GM21447 (cell line): ENCODE results near the gene HSP90AA1.
"Not testable (repeated sequence)": the region's sequence is repeated elsewhere in the genome, so short reads cannot be mapped to it uniquely, and the experiment has no call there.

ENCODE experiments used
- ATAC-seq: cut with Tn5 transposase; IDR thresholded peaks from one replicate; pipeline ENCODE4 v1.9.1; 2021; ENCODE audit not compliant: unreplicated experiment

HSP90AA1 gene

DNA sequence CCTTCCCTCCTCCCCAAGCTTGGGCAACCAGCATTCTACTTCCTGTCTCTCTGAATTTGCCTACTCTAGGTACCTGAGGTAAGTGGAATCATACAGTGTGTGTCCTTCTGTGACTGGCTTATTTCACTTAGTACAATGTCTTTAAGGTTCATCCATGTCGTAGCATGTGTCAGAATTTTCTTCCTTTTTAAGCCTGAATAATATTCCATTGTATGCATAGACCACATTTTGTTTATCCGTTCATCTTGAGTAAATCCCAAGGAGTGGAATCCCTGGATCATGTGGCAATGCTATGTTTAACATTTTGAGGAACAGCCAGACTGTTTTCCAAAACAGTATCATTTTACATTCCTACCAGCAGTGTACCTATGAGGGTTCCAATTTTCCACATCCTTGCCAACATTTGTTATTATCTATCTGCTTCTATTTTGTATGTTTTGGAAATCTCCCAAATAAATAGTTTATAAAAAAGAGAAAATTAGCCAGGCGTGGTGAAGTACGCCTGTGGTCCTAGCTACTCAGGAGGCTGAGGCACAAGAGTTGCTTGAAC, 12.4 kb downstream of the HSP90AA1 start:
- ATAC-seq = no peak

DNA sequence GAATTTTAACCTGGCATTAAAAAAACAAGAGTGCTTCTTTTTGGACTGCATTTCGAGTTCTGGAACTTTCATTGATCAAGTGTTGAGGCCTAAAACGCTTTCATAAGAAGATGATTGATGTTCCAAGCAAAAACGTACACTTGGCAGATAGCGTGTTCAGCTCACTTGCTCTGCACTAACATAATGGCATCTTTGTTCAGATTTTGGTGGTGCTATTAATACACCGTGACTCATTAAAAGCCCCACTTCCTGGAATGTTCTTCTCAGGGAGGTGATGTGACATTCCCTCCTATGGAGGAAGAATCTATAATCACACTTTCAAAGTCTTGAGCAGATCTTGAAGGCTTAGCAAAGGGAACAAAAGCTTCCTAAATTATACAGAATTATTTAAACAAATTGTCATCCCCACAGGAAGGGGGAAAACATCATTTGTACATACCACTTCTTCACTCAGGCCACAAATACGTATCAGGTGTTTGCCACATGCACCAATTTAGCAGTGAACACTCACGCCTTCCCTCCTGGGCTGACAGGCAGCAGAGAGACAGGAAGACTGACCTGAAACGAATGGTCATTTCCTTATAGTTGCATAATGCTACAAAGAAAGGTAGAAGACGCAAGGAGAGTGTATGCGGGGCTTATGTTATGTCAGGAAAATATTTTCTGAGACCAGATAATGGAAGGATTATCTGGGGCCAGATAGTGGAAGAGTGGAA, 15.4 kb downstream of the HSP90AA1 start:
- no peak for ATAC-seq

DNA sequence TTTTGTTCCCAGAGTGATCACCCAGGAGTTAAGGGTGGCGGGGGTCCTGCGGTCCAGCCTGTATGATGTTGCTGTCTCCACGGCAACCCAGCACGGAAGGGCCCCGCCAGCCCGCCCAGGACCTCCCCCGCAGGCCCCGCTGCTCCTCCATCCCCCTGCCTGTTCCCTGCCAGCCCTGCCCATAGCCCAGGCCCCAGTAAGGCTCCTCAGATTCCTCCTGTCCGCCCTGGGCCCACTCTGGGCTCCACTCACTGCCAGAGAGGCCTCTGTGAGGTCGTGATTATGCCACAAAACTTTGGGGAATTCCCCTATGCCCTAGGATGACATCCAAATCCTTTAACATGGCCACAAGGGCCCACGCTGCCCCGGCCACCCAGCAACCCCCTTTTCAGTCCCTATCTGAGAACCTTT, 20.8 kb downstream of the HSP90AA1 start:
- ATAC-seq = no peak

DNA sequence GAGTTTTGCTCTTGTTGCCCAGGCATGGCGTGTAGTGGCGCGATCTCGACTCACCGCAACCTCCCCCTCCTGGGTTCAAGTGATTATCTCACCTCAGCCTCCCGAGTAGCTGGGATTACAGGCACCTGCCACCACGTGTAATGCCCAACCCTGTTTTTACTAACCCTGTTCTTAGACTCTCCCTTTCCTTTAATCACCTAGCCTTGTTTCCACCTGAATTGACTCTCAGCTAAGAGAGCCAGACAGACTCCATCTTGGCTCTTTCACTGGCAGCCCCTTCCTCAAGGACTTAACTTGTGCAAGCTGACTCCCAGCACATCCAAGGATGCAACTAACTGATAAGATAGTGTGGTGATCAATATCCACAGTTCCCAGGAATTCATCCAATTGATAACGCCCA, 22.3 kb downstream of the HSP90AA1 start:
- ATAC-seq = not testable (repeated sequence)

DNA sequence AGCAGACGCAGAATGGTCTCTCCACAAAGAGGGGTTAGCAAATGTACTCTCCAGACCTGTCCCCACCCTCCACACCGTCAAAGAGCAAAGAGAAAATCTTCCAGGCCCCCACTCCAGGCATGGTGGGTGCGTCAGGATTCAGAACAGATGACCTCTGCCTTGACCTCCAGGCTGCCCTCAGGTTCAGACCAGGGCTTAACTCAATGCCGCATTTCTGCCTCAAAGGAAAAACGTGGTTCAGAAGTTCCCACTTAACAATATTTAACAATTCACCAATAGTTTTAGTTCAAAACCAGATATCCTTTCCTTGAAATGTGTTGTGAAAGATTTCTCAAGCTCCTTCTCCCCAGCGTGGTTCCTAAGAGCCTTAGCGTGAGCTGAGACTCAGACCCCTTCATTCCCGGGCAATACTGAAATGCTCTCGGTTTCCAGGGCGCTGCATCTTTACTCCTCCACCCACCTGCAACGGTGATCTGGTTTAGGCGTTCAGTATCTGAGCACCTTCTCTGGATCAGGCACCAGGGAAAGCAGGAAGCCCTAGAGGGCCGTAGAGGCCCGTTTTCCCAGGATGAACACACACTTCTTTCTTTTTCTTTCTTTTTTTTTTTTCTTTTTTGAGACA, 22.9 kb downstream of the HSP90AA1 start:
- ATAC-seq = no peak

DNA sequence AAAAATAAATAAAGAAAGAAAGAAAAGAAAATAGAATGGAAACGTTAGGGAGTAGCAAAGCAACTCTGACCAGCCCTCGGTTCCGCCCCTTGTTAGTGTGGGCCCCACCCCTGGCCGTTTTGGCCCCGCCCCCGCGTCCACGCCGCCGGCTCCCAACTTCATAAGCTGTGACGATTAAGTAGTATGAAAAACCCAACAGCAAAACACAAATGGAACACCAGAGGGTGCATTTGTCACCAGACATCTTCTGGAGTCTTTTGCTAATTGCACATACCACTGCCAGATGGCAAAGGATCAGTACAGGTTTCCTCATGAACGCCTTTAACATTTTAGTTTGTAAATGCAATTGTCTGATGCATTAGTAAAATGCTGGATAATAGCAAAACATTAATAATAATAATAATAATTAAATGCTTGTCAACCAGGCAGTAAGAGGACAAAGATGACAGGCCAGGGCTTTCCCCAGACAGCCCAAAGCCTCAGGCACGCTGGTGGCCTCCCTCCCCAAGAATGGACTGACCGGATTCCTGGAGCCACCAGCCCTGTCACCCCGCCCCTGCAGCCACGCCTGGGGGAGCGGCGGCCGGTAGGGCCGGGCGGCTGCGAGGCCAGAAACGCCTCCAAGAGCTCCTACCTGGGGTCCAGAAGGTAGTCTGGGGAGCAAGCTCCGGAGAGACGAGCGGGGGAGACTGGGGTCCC, 23.6 kb downstream of the HSP90AA1 start:
- no peak for ATAC-seq

DNA sequence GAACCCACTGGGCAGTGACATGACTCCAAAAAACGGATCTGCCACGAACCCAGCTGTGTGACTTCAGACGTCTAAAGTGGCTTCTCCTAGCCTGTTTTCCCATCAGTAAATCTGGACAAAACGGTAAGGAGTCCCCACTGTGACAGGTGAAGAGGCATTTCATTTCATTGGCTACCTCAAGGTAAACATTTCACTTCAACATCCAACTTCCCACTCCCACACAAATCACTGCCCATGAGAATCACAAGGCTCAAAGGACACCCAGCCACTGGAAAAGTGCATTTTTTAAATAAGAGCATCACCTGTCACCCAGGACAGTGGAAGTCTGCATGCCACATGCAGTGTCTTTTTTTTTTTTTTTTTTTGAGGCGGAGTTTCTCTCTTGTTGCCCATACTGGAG, 27.9 kb downstream of the HSP90AA1 start:
- no peak for ATAC-seq

DNA sequence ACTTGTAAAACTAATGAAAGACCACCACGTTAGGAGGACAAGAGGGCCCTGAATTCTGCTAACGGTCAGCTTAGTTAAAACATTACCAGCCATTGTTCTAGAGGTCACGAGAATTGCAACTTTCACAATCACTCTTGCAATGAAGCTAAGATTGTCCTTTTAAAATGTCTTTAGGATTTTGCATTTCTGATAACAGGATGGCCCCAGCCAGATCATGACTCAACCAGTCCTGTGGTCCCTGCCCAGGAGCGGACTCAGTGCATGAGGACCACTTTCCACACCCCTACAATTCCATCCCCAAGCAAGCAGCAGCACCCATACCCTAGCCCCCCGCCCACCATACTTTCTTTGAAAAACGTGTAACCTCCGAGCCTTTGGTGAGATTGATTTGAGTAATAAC, 28.7 kb downstream of the HSP90AA1 start:
- ATAC-seq = no peak

DNA sequence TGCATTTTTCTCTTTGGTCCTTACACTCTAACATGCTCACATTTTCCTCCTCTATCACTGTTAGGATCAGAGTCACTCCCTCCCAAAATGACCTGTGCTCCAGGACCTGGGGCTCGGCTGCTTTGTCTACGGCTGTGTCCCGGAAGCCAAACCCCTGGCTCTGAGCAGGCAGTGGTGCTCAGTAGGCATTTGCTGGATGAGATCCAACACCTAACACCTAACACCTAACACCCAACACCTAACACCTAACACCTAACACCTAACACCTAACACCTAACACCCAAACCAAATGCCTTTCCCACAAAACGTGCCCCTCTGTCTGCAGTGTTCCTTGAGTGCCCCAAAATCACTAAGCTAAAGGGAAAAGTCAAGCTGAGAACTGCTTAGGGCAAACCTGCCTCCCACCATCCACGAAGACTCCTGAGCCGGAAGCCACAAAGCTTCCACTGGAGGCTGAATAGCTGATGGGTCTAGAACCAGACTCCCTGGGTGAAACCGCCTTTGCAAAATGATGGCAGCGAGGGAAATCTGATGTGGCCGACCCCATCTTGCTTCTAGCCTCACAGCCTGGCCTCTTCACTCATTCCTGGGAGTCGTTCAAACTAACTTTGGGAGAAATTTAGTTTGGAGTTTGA, 29.2 kb downstream of the HSP90AA1 start:
- no peak for ATAC-seq

DNA sequence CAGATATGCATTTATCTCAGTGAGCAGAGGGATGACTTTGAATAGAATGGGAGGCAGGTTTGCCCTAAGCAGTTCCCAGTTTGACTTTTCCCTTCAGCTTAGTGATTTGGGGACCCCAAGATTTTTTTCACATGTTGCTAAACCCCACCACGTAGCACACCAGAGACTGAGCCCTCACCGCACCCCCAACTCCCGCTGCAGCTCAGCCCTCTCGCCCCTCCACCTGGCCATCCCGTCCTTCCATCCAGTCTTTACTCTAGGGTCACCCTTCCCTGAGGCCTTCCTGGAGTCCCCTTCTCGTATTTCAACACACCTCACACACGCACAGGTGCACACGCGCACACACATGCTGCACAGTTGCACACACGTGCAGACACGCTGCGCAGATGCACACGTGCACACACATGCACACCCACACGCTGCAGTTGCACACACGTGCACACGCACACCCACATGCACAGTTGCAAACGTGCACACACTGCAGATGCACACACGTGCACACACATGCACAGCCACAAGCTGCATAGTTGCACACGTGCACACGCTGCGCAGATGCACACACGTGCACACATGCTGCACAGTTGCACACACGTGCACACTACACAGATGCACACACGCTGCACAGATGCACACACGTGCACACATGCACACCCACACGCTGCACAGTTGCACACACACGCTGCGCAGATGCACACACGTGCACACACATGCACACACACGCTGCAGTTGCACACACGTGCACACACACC, 30.0 kb downstream of the HSP90AA1 start:
- no peak for ATAC-seq

DNA sequence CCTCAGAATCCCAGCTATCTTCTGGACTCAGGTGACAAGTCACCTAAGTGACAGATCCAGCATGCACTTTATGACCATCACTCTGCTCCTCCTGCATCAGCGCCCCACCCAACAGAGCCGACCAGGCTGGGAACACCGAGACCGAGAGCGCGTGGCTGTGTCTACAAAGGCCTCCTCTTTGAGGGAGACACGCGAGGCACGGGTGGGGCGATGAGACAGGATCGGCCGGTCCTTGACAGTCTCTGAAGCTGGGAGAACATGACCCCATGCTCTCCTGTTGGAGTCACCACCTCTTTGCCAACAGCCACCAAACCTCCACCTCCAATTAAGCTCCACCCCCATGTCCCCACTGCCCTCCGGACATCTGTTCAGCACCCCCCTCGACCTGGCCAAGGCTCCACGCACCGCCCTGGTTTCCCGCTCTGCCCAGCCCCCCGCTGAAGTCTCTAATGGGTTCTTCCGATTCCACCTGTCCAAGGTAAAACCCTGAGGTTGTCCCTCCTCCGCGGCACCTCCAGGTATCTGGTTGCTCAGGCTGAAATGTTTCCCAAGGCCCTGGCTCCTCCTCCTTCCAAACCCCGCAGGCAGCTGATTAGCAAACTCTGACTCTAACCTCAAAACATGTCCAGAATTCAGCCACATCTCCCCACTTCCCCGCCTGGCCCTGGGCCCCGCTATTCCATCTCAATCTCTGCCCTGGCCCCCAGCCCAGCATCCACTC, 31.5 kb downstream of the HSP90AA1 start:
- no peak for ATAC-seq

DNA sequence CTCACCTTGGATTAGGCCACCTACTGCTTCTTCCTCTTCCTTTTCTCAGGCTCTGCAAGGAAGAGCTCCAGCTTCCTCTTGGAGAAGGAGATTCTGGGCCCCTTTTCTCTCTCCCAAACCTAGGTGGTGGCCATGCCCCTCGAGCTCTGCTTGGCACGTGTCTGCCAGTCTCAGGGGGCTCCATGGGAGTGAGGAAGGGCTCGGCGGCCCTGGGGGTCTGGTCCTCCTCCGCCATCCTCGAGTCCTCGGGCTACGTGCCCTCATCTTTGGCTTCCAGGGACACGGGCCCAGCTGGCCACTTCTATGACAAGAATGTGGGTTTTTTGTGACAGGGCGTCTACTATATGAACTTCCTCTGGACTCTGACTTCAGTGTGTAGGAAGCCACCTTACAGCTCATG, 34.3 kb downstream of the HSP90AA1 start:
- ATAC-seq = no peak

DNA sequence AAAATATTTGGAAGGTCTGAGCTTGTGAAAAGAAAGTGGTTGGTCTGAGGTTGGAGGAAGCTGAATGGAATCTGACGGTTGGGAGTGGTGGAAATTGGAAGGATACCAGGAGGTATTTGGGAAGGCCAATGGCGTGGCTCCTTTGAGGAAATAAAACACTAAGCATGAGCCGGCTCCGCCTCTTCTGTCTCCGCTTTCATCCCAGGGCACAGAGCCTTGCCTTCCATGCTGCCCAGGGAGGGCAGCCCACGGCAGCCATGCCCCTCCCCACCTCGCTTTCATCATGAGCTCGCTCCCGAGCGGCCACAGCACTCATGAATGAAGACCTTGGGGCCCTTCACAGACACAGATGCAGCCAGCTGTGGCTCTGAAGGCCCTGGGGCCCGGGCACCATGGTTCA, 36.2 kb downstream of the HSP90AA1 start:
- no peak for ATAC-seq

DNA sequence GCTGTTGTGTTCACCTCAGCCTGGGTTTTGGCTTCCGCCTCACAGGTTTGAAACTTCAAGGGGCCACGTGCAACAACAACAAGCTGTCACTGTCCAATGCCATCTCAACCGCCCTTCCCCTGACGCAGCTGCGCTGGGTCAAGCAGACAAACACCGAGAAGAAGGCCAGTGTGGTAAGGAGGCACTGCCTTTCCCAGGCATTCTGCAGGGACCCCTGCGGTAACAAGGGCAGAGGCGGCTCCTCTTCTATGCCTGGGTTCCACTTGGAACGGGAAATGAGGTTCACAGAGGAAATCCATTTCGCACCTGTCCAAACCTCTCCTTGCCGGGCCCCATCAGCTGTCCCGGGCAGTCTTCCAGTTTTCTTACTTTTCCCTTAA, 36.8 kb downstream of the HSP90AA1 start:
- no peak for ATAC-seq

DNA sequence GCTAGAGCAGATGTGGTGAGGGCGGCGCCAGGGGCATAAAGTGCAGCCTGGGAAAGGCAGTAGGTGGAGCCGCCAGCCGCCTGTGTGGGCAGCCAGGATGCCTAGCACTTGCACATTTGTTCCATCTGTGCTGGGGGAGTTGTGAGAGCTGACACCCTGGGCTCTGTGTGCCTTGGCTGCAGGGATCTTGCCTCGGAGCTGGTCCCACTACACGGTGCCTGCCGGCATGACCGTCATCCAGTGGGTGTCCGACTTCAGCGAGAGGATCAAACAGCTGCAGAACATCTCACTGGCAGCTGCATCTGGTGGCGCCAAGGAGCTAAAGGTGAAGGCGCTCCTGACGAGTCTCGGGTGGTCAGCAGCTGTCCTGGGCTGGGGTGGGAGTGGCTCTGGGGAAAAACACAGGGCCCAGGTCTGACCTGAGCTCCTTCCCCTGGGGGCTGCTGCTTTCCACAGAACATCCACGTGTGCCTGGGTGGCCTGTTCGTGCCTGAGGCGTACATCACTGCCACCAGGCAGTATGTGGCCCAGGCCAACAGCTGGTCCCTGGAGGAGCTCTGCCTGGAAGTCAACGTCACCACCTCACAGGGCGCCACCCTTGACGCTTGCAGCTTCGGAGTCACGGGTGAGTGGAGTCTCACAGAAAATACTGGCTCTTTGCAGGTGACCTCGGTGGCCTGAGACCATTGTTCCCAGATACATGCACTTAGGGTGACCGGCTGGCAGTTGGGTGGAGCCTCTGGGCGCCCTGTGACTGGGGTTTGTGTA, 37.4 kb downstream of the HSP90AA1 start:
- ATAC-seq = no peak

DNA sequence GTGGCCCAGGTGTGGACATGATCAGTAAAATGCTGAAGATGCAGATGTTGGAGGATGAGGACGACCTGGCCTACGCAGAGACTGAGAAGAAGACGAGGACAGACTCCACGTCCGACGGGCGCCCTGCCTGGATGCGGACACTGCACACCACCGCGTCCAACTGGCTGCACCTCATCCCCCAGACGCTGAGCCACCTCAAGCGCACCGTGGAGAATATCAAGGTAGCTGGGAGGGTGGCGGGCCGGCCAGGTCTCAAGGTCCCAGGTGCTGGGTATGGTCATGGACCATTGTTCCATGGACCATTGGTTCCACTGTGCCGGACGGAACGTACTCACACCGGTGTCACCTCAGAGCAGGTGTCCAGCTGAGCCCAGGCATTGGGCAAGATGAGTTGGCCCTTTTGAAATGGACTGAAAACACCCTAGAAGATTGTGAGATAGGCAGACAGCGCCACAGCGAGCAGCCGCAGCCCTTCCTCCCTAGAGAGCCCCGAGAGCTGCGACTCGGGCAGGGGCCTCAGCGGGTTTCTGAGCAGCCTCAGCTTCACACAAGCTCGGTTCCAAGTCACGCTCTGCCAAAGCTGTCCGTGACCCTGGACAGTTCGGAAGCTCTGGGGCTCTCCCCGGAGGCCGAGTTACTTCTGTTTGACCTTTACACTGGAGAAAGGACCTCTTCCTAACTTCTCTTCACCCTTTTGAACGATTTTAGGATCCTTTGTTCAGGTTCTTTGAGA, 38.9 kb downstream of the HSP90AA1 start:
- ATAC-seq = no peak

DNA sequence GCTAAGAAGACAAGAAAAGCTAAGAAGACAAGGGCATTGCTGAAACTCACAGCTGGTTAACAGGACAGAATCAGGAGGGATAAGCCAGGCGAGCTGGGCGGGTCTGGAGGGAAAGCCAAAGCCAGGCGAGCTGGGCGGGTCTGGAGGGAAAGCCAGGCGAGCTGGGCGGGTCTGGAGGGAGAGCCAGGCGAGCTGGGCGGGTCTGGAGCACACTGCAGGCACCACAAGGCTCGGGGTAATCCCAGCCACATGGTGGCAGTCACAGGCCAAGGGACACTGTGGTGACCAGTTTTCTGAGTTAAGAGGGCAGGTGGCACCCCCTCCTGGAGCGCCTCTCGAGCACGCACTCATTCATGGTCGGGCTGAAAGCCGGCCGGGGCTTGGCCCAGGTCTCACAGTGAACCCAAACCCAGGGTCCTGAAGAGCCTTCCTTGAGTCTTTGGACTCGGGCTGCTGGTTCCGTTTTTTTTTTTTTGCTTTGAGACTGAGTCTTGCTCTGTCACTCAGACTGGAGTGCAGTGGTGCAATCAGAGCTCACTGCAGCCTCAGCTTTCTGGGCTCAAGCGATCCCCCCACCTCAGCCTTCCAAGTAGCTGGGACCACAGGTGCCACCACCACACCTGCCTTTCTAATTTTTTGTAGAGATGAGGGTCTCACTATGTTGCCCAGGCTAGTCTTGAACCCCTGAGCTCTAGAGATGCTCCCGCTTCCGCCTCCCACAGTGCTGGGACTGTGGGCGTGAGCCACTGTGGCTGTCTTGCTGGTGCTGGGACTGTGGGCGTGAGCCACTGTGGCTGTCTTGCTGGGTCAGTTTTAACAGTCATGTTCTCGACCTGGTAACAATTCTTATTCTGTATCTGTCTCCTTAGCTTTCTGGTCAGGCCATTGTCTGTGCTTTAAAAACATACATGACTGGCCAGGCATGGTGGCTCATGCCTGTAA, 40.2 kb downstream of the HSP90AA1 start:
- ATAC-seq = no peak

DNA sequence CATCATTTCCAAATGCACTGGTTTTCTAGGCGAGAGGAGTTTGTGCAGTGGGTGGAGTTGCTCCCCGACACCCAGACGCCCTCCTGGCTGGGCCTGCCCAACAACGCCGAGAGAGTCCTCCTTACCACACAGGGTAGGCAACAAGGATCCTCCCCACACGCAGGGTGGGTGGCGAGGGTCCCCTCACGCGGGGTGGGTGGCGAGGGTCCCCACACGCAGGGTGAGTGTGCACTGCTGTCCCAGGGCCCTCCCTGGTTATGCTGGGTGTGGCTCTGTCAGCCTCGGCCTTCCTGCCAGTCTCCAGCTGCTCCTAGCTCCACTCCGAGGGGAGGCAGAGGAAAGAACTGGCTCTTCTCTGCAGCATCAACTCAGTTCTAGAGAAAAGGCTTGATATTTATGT, 42.3 kb downstream of the HSP90AA1 start:
- ATAC-seq = no peak
